Astrocyte (in vitro differentiated cells and primary cell): ENCODE measurements around the gene ZDHHC14. TPM values are rescaled to one million over a fixed set of nuclear protein-coding genes. Genes with fewer than 3 reads are reported as not detected.

Experiments used
- DNase-seq: peaks from one replicate; pipeline ENCODE4 v3.0.0-alpha.2; 2010; ENCODE audit warnings: low read depth
- FAIRE-seq: peaks from 2 replicates; lab custom pipeline; 2011; peaks lifted over from hg19 to GRCh38; lab: Jason Lieb, UNC
- H2AFZ ChIP-seq: 2 replicates; pipeline ENCODE4 v1.6.0; 2012; ENCODE audit warnings: low read depth, low read length, inconsistent platforms
- H3K27ac ChIP-seq: 2 replicates; pipeline ENCODE4 v1.5.1; 2011; ENCODE audit warnings: low read depth, low read length, inconsistent platforms
- H3K27me3 ChIP-seq: 2 replicates; pipeline ENCODE4 v1.6.0; 2011; ENCODE audit warnings: low read length, inconsistent platforms; ENCODE audit not compliant: insufficient read depth
- H3K36me3 ChIP-seq: 2 replicates; pipeline ENCODE4 v1.5.1; 2011; ENCODE audit warnings: low read length, inconsistent platforms; ENCODE audit not compliant: insufficient read depth
- H3K4me1 ChIP-seq: 2 replicates; pipeline ENCODE4 v1.5.1; 2011; ENCODE audit warnings: low read length, inconsistent platforms; ENCODE audit not compliant: insufficient read depth
- H3K4me2 ChIP-seq: 2 replicates; pipeline ENCODE4 v1.6.0; 2012; ENCODE audit warnings: low read length, inconsistent platforms
- H3K4me3 ChIP-seq: 2 replicates; pipeline ENCODE4 v1.5.1; 2011; ENCODE audit warnings: low read depth, mild to moderate bottlenecking, low read length, inconsistent platforms; ENCODE audit not compliant: insufficient read depth
- H3K79me2 ChIP-seq: 2 replicates; pipeline ENCODE4 v1.6.0; 2012; ENCODE audit warnings: mild to moderate bottlenecking, low read length, inconsistent platforms; ENCODE audit not compliant: insufficient read depth
- H3K9ac ChIP-seq: 2 replicates; pipeline ENCODE4 v1.6.0; 2012; ENCODE audit warnings: mild to moderate bottlenecking, low read length, inconsistent platforms
- H3K9me3 ChIP-seq: 2 replicates; pipeline ENCODE4 v1.5.1; 2012; ENCODE audit warnings: low read depth, mild to moderate bottlenecking, low read length, inconsistent platforms; ENCODE audit not compliant: insufficient read depth
- H4K20me1 ChIP-seq: 2 replicates; pipeline ENCODE4 v1.6.0; 2012; ENCODE audit warnings: low read length, inconsistent platforms; ENCODE audit not compliant: insufficient read depth
- H3K27ac Mint-ChIP-seq: one replicate; pipeline ENCODE4 v1.8.0; 2021; ENCODE audit warnings: mild to moderate bottlenecking, mixed read lengths; ENCODE audit not compliant: unreplicated experiment
- H3K27me3 Mint-ChIP-seq: one replicate; pipeline ENCODE4 v1.8.0; 2021; ENCODE audit warnings: low read depth, mixed read lengths; ENCODE audit not compliant: unreplicated experiment
- H3K36me3 Mint-ChIP-seq: one replicate; pipeline ENCODE4 v1.8.0; 2021; ENCODE audit warnings: low read depth, mixed read lengths; ENCODE audit not compliant: unreplicated experiment
- H3K4me1 Mint-ChIP-seq: one replicate; pipeline ENCODE4 v1.8.0; 2021; ENCODE audit warnings: low read depth, mixed read lengths; ENCODE audit not compliant: unreplicated experiment
- H3K4me3 Mint-ChIP-seq: one replicate; pipeline ENCODE4 v1.8.0; 2021; ENCODE audit warnings: mild to moderate bottlenecking, moderate library complexity, mixed read lengths; ENCODE audit not compliant: unreplicated experiment
- H3K9me3 Mint-ChIP-seq: one replicate; pipeline ENCODE4 v1.8.0; 2021; ENCODE audit warnings: mild to moderate bottlenecking, mixed read lengths; ENCODE audit not compliant: unreplicated experiment
- CTCF ChIP-seq: IDR thresholded peaks from 2 replicates; pipeline ENCODE4 v1.5.1; 2011; ENCODE audit warnings: low read depth, mild to moderate bottlenecking, inconsistent platforms, low read length, moderate library complexity; ENCODE audit not compliant: insufficient read depth
- EZH2 ChIP-seq: IDR thresholded peaks from 2 replicates; pipeline ENCODE4 v1.6.1; 2012; ENCODE audit warnings: mild to moderate bottlenecking, low read length, inconsistent platforms; ENCODE audit not compliant: insufficient read depth
- total RNA-seq: library from RNA; stranded (reverse); gene quantifications from 2 replicates; pipeline ENCODE4 v1.2.1, GENCODE V29; 2021

Gene ZDHHC14
- total RNA-seq, 1 donor from 2014 or later = 7.2 TPM

GRCh38 chr6:157651731-157652490, 270.9 kb downstream of the ZDHHC14 start:
- H3K27me3 Mint-ChIP-seq = peaks cover 37% of the 10 kb centered on the region
- no peak for TF ChIP-seq EZH2
- no peak for TF ChIP-seq CTCF
- H3K9me3 Mint-ChIP-seq = no peaks in the 10 kb centered on the region
- H3K27ac Mint-ChIP-seq = no peak overlapping the region
- no peaks in the 10 kb centered on the region for H3K79me2 ChIP-seq
- H3K9ac ChIP-seq = no peak overlapping the region
- no peak overlapping the region for H2AFZ ChIP-seq
- no peak overlapping the region for H3K4me3 ChIP-seq
- no peaks in the 10 kb centered on the region for H4K20me1 ChIP-seq
- H3K9me3 ChIP-seq = no peaks in the 10 kb centered on the region
- DNase-seq (no peak), FAIRE-seq (no peak)
- peaks cover 9% of the 10 kb centered on the region for H3K4me1 Mint-ChIP-seq
- H3K4me3 Mint-ChIP-seq = no peak overlapping the region
- H3K36me3 Mint-ChIP-seq = peaks cover 11% of the 10 kb centered on the region
- no peak overlapping the region for H3K4me2 ChIP-seq
- H3K27ac ChIP-seq = no peak overlapping the region
- H3K36me3 ChIP-seq = no peaks in the 10 kb centered on the region
- H3K27me3 ChIP-seq = no peaks in the 10 kb centered on the region
- no peaks in the 10 kb centered on the region for H3K4me1 ChIP-seq

- no peaks in the 10 kb centered on the region for H4K20me1 ChIP-seq
- no peaks in the 10 kb centered on the region for H3K4me1 ChIP-seq
- Mint-ChIP-seq H3K36me3 (peaks cover 11% of the 10 kb centered on the region), H3K9me3 (no peaks in the 10 kb centered on the region), H3K27ac (no peak overlapping the region), H3K27me3 (peaks cover 37% of the 10 kb centered on the region), H3K4me1 (peaks cover 9% of the 10 kb centered on the region), H3K4me3 (no peak overlapping the region)
- no peak overlapping the region for H3K4me3 ChIP-seq
- no peak overlapping the region for H3K4me2 ChIP-seq
- FAIRE-seq (no peak), DNase-seq (no peak)
- no peaks in the 10 kb centered on the region for H3K79me2 ChIP-seq
- TF ChIP-seq EZH2 = no peak
- TF ChIP-seq CTCF = no peak
- H3K27me3 ChIP-seq = no peaks in the 10 kb centered on the region
- no peaks in the 10 kb centered on the region for H3K36me3 ChIP-seq
- no peak overlapping the region for H2AFZ ChIP-seq
- H3K9me3 ChIP-seq = no peaks in the 10 kb centered on the region
- no peak overlapping the region for H3K27ac ChIP-seq
- no peak overlapping the region for H3K9ac ChIP-seq
Observed at GRCh38 chr6:157652601-157653363, 271.8 kb downstream of the ZDHHC14 start.
